ENCODE results near the gene ENOX2.

The ENOX2 gene

GRCh38 chrX:130878350-130879341 lies 24.4 kb downstream of the ENOX2 start:
- Histone ChIP-seq H3K27me3 (ENCODE audit: insufficient read depth, insufficient read length) (no peaks in the 10 kb centered on the region), H3K4me1 (ENCODE audit: insufficient read depth, insufficient read length) (no peaks in the 10 kb centered on the region), H3K4me3 (ENCODE audit: insufficient read length, low read depth) (no peak overlapping the region), H3K9me3 (ENCODE audit: insufficient read depth, low read length) (no peaks in the 10 kb centered on the region), H3K9ac (ENCODE audit: insufficient read length, low read depth) (no peak overlapping the region), H3K36me3 (ENCODE audit: insufficient read depth, insufficient read length, low read length) (no peaks in the 10 kb centered on the region)
- no peak for TF ChIP-seq YY1 (IDR thresholded peaks at IDR 0.05; ENCODE audit: insufficient read depth, insufficient read length)
- no peak for TF ChIP-seq ZNF274 (IDR thresholded peaks at IDR 0.05; ENCODE audit: low read depth, low read length)
- no peak for TF ChIP-seq SUZ12 (IDR thresholded peaks at IDR 0.05; ENCODE audit: extremely low read depth, insufficient read depth, insufficient read length)
- no peak for DNase-seq (ENCODE audit: low read depth, low spot score)

GRCh38 chrX:130877892-130878341 lies 25.1 kb downstream of the ENOX2 start:
- TF ChIP-seq YY1 (IDR thresholded peaks at IDR 0.05; ENCODE audit: insufficient read depth, insufficient read length) (no peak), SUZ12 (IDR thresholded peaks at IDR 0.05; ENCODE audit: extremely low read depth, insufficient read depth, insufficient read length) (no peak), ZNF274 (IDR thresholded peaks at IDR 0.05; ENCODE audit: low read depth, low read length) (no peak)
- Histone ChIP-seq H3K9ac (ENCODE audit: insufficient read length, low read depth) (no peak overlapping the region), H3K4me3 (ENCODE audit: insufficient read length, low read depth) (no peak overlapping the region), H3K9me3 (ENCODE audit: insufficient read depth, low read length) (no peaks in the 10 kb centered on the region), H3K4me1 (ENCODE audit: insufficient read depth, insufficient read length) (no peaks in the 10 kb centered on the region), H3K36me3 (ENCODE audit: insufficient read depth, insufficient read length, low read length) (no peaks in the 10 kb centered on the region), H3K27me3 (ENCODE audit: insufficient read depth, insufficient read length) (no peaks in the 10 kb centered on the region)
- no peak for DNase-seq (ENCODE audit: low read depth, low spot score)

- TF ChIP-seq ZNF274 (IDR thresholded peaks at IDR 0.05; ENCODE audit: low read depth, low read length): no peak
- TF ChIP-seq YY1 (IDR thresholded peaks at IDR 0.05; ENCODE audit: insufficient read depth, insufficient read length): no peak
- no peak for TF ChIP-seq SUZ12 (IDR thresholded peaks at IDR 0.05; ENCODE audit: extremely low read depth, insufficient read depth, insufficient read length)
- Histone ChIP-seq H3K9ac (ENCODE audit: insufficient read length, low read depth) (no peak overlapping the region), H3K4me1 (ENCODE audit: insufficient read depth, insufficient read length) (no peaks in the 10 kb centered on the region), H3K36me3 (ENCODE audit: insufficient read depth, insufficient read length, low read length) (no peaks in the 10 kb centered on the region), H3K9me3 (ENCODE audit: insufficient read depth, low read length) (no peaks in the 10 kb centered on the region), H3K27me3 (ENCODE audit: insufficient read depth, insufficient read length) (no peaks in the 10 kb centered on the region), H3K4me3 (ENCODE audit: insufficient read length, low read depth) (no peak overlapping the region)
- no peak for DNase-seq (ENCODE audit: low read depth, low spot score)
Observed at GRCh38 chrX:130876226-130876625, 26.8 kb downstream of the ENOX2 start.

- TF ChIP-seq ZNF274 (IDR thresholded peaks at IDR 0.05; ENCODE audit: low read depth, low read length) (no peak), YY1 (IDR thresholded peaks at IDR 0.05; ENCODE audit: insufficient read depth, insufficient read length) (no peak), SUZ12 (IDR thresholded peaks at IDR 0.05; ENCODE audit: extremely low read depth, insufficient read depth, insufficient read length) (no peak)
- H3K9ac ChIP-seq (ENCODE audit: insufficient read length, low read depth): no peak overlapping the region
- no peaks in the 10 kb centered on the region for H3K9me3 ChIP-seq (ENCODE audit: insufficient read depth, low read length)
- no peaks in the 10 kb centered on the region for H3K36me3 ChIP-seq (ENCODE audit: insufficient read depth, insufficient read length, low read length)
- H3K4me3 ChIP-seq (ENCODE audit: insufficient read length, low read depth): no peak overlapping the region
- no peaks in the 10 kb centered on the region for H3K27me3 ChIP-seq (ENCODE audit: insufficient read depth, insufficient read length)
- no peaks in the 10 kb centered on the region for H3K4me1 ChIP-seq (ENCODE audit: insufficient read depth, insufficient read length)
- no peak for DNase-seq (ENCODE audit: low read depth, low spot score)
Observed at GRCh38 chrX:130874751-130875150, 28.3 kb downstream of the ENOX2 start.

- no peak for TF ChIP-seq ZNF274 (IDR thresholded peaks at IDR 0.05; ENCODE audit: low read depth, low read length)
- TF ChIP-seq YY1 (IDR thresholded peaks at IDR 0.05; ENCODE audit: insufficient read depth, insufficient read length): no peak
- TF ChIP-seq SUZ12 (IDR thresholded peaks at IDR 0.05; ENCODE audit: extremely low read depth, insufficient read depth, insufficient read length): no peak
- Histone ChIP-seq H3K9ac (ENCODE audit: insufficient read length, low read depth) (no peak overlapping the region), H3K4me3 (ENCODE audit: insufficient read length, low read depth) (no peak overlapping the region), H3K4me1 (ENCODE audit: insufficient read depth, insufficient read length) (no peaks in the 10 kb centered on the region), H3K36me3 (ENCODE audit: insufficient read depth, insufficient read length, low read length) (no peaks in the 10 kb centered on the region), H3K27me3 (ENCODE audit: insufficient read depth, insufficient read length) (no peaks in the 10 kb centered on the region), H3K9me3 (ENCODE audit: insufficient read depth, low read length) (no peaks in the 10 kb centered on the region)
- no peak for DNase-seq (ENCODE audit: low read depth, low spot score)
Observed at GRCh38 chrX:130869239-130869638, 33.8 kb downstream of the ENOX2 start.

- TF ChIP-seq SUZ12 (IDR thresholded peaks at IDR 0.05; ENCODE audit: extremely low read depth, insufficient read depth, insufficient read length) (no peak), YY1 (IDR thresholded peaks at IDR 0.05; ENCODE audit: insufficient read depth, insufficient read length) (no peak), ZNF274 (IDR thresholded peaks at IDR 0.05; ENCODE audit: low read depth, low read length) (no peak)
- Histone ChIP-seq H3K9me3 (ENCODE audit: insufficient read depth, low read length) (no peaks in the 10 kb centered on the region), H3K4me1 (ENCODE audit: insufficient read depth, insufficient read length) (no peaks in the 10 kb centered on the region), H3K27me3 (ENCODE audit: insufficient read depth, insufficient read length) (no peaks in the 10 kb centered on the region), H3K36me3 (ENCODE audit: insufficient read depth, insufficient read length, low read length) (no peaks in the 10 kb centered on the region), H3K4me3 (ENCODE audit: insufficient read length, low read depth) (no peak overlapping the region), H3K9ac (ENCODE audit: insufficient read length, low read depth) (no peak overlapping the region)
- DNase-seq (ENCODE audit: low read depth, low spot score): no peak
Observed at GRCh38 chrX:130861462-130861861, 41.5 kb downstream of the ENOX2 start.

GRCh38 chrX:130857207-130857606 lies 45.8 kb downstream of the ENOX2 start:
- no peaks in the 10 kb centered on the region for H3K36me3 ChIP-seq (ENCODE audit: insufficient read depth, insufficient read length, low read length)
- no peak for TF ChIP-seq SUZ12 (IDR thresholded peaks at IDR 0.05; ENCODE audit: extremely low read depth, insufficient read depth, insufficient read length)
- TF ChIP-seq ZNF274 (IDR thresholded peaks at IDR 0.05; ENCODE audit: low read depth, low read length): no peak
- TF ChIP-seq YY1 (IDR thresholded peaks at IDR 0.05; ENCODE audit: insufficient read depth, insufficient read length): no peak
- no peak for DNase-seq (ENCODE audit: low read depth, low spot score)

More at GRCh38 chrX:130857207-130857606, 45.8 kb downstream of the ENOX2 start:
- H3K4me3 ChIP-seq (ENCODE audit: insufficient read length, low read depth): no peak overlapping the region
- H3K27me3 ChIP-seq (ENCODE audit: insufficient read depth, insufficient read length): no peaks in the 10 kb centered on the region
- H3K4me1 ChIP-seq (ENCODE audit: insufficient read depth, insufficient read length): no peaks in the 10 kb centered on the region
- H3K9ac ChIP-seq (ENCODE audit: insufficient read length, low read depth): no peak overlapping the region
- H3K9me3 ChIP-seq (ENCODE audit: insufficient read depth, low read length): no peaks in the 10 kb centered on the region

Data from NT2/D1 (cell line).